IMR-90 (cell line): ENCODE measurements around the gene SPP1.

Source experiments
- CEBPB ChIP-seq: IDR thresholded peaks from 2 replicates; pipeline ENCODE4 v1.6.1; 2012; ENCODE audit warnings: low read depth, low read length, improper control_type of control experiment
- MAFK ChIP-seq: IDR thresholded peaks from 2 replicates; pipeline ENCODE4 v1.6.1; 2012; ENCODE audit warnings: low read depth, low read length, improper control_type of control experiment
- MAZ ChIP-seq: IDR thresholded peaks from 2 replicates; pipeline ENCODE4 v1.6.1; 2012; ENCODE audit warnings: low read depth, mild to moderate bottlenecking, low read length, improper control_type of control experiment, moderate library complexity, borderline replicate concordance
- MXI1 ChIP-seq: IDR thresholded peaks from 2 replicates; pipeline ENCODE4 v1.6.1; 2012; ENCODE audit warnings: low read depth, mild to moderate bottlenecking, low read length, moderate library complexity, borderline replicate concordance
- POLR2A ChIP-seq: IDR thresholded peaks from 2 replicates; pipeline ENCODE4 v1.6.1; 2012; ENCODE audit warnings: mild to moderate bottlenecking, low read depth, low read length
- RFX5 ChIP-seq: IDR thresholded peaks from 2 replicates; pipeline ENCODE4 v1.8.0; 2012; ENCODE audit warnings: low read depth, mild to moderate bottlenecking, low read length, moderate library complexity
- TF ChIP-seq, protein P1 (sequence below): conservative IDR thresholded peaks from 2 replicates; pipeline ENCODE4 v1.5.1; 2012; ENCODE audit warnings: mild to moderate bottlenecking, low read depth, low read length, improper control_type of control experiment
- TF ChIP-seq, protein P2 (sequence below): fragments of 150-350 bp; IDR thresholded peaks from 2 replicates; pipeline ENCODE4 v1.6.1; 2017; ENCODE audit warnings: mild to moderate bottlenecking, antibody characterized with exemption, low read length, low read depth
- TF ChIP-seq, protein P3 (sequence below): fragments of 150-350 bp; IDR thresholded peaks from 2 replicates; pipeline ENCODE4 v1.6.1; 2016; ENCODE audit warnings: low read depth, mild to moderate bottlenecking, low read length, moderate library complexity, borderline replicate concordance

DNA sequence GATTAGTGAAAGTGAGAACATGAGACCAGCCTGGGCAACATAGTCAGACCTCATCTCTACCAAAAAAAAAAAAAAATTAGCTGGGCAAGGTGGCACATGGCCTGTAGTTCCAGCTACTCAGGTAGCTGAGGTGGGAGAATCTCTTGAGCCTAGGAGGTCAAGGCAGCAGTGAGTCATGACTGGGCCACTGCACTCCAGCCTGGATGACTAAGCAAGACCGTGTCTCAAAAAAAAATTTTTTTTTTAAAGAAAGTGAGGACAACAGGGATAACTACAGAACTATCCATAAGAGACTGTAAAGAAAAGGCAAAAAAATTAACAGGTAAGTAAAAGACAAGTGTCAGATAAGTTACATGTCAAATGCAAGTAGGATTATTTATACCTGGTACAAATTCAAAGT lies 13.5 kb upstream of the SPP1 start:
- TF ChIP-seq MAZ, result no peak
- no peak for TF ChIP-seq MXI1
- no peak for TF ChIP-seq POLR2A
- TF ChIP-seq, protein P1, sequence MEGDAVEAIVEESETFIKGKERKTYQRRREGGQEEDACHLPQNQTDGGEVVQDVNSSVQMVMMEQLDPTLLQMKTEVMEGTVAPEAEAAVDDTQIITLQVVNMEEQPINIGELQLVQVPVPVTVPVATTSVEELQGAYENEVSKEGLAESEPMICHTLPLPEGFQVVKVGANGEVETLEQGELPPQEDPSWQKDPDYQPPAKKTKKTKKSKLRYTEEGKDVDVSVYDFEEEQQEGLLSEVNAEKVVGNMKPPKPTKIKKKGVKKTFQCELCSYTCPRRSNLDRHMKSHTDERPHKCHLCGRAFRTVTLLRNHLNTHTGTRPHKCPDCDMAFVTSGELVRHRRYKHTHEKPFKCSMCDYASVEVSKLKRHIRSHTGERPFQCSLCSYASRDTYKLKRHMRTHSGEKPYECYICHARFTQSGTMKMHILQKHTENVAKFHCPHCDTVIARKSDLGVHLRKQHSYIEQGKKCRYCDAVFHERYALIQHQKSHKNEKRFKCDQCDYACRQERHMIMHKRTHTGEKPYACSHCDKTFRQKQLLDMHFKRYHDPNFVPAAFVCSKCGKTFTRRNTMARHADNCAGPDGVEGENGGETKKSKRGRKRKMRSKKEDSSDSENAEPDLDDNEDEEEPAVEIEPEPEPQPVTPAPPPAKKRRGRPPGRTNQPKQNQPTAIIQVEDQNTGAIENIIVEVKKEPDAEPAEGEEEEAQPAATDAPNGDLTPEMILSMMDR, result no peak
- TF ChIP-seq, protein P2, sequence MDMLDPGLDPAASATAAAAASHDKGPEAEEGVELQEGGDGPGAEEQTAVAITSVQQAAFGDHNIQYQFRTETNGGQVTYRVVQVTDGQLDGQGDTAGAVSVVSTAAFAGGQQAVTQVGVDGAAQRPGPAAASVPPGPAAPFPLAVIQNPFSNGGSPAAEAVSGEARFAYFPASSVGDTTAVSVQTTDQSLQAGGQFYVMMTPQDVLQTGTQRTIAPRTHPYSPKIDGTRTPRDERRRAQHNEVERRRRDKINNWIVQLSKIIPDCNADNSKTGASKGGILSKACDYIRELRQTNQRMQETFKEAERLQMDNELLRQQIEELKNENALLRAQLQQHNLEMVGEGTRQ, result no peak
- TF ChIP-seq, protein P3, sequence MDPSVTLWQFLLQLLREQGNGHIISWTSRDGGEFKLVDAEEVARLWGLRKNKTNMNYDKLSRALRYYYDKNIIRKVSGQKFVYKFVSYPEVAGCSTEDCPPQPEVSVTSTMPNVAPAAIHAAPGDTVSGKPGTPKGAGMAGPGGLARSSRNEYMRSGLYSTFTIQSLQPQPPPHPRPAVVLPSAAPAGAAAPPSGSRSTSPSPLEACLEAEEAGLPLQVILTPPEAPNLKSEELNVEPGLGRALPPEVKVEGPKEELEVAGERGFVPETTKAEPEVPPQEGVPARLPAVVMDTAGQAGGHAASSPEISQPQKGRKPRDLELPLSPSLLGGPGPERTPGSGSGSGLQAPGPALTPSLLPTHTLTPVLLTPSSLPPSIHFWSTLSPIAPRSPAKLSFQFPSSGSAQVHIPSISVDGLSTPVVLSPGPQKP, result no peak
- TF ChIP-seq MAFK, result no peak
- TF ChIP-seq CEBPB, result no peak
- no peak for TF ChIP-seq RFX5
